SK-N-SH (cell line): ENCODE results near the gene FNDC3B. TPM values are rescaled to one million over a fixed set of nuclear protein-coding genes. Genes with fewer than 3 reads are reported as not detected.

Experiments used
- CTCF ChIA-PET: fragments of 300-600, 350-600 bp; formaldehyde crosslinking; extraction: SDS; loops from one replicate; lab custom pipeline; 2021; lab: Yijun Ruan, JAX
- POLR2A ChIA-PET: fragments of 350-600 bp; sonication (Branson Sonifier 250); formaldehyde crosslinking; extraction: SDS; loops from one replicate; lab custom pipeline; 2020; ENCODE audit warnings: antibody characterized with exemption, inconsistent platforms; lab: Yijun Ruan, JAX
- DNase-seq: peaks from one replicate; pipeline ENCODE4 v3.0.0; 2012
- H2AFZ ChIP-seq: fragments of 200-600 bp; sonication (generic); 2 replicates; pipeline ENCODE4 v1.8.1; 2016; ENCODE audit warnings: antibody characterized with exemption, mild to moderate bottlenecking, low read depth
- H3F3A ChIP-seq: fragments of 200-600 bp; sonication (generic); replicated peaks from 2 replicates; pipeline ENCODE3; 2016; ENCODE audit warnings: antibody characterized with exemption, mild to moderate bottlenecking; ENCODE audit not compliant: insufficient read depth
- H3K27ac ChIP-seq, 2 experiments: fragments of 200-500 bp in 1 of 2; fragments of 200-600 bp in 1 of 2; sonication (Bioruptor generic) in 1 of 2; sonication (generic), shearing (Covaris generic) in 1 of 2; 2 replicates each; pipeline versions ENCODE4 v1.5.1 to v1.6.1; 2014 to 2016; ENCODE audit warnings: low read depth in 2 of 2, inconsistent platforms in 1 of 2, low read length in 1 of 2, mild to moderate bottlenecking in 1 of 2, mixed read lengths in 1 of 2
- H3K27me3 ChIP-seq: fragments of 200-600 bp; sonication (generic), shearing (Covaris generic); 2 replicates; pipeline ENCODE4 v1.6.1; 2016; ENCODE audit warnings: mixed run types; ENCODE audit not compliant: insufficient read depth
- H3K36me3 ChIP-seq, 2 experiments: fragments of 200-500 bp in 1 of 2; fragments of 200-600 bp in 1 of 2; sonication (Bioruptor generic) in 1 of 2; sonication (generic) in 1 of 2; replicated peaks in 1 of 2; 2 replicates each; pipeline versions ENCODE3 to v1.5.1; 2014 to 2016; ENCODE audit warnings: low read length in 1 of 2, mild to moderate bottlenecking in 1 of 2; ENCODE audit not compliant: insufficient read depth in 2 of 2, control insufficient read depth in 1 of 2
- H3K4me1 ChIP-seq, 2 experiments: fragments of 200-500 bp in 1 of 2; fragments of 200-600 bp in 1 of 2; sonication (Bioruptor generic) in 1 of 2; sonication (generic), shearing (Covaris generic) in 1 of 2; 2 replicates each; pipeline versions ENCODE4 v1.5.1 to v1.6.1; 2014 to 2016; ENCODE audit warnings: low read depth in 1 of 2, low read length in 1 of 2, mixed run types in 1 of 2; ENCODE audit not compliant: insufficient read depth in 2 of 2, control insufficient read depth in 1 of 2
- H3K4me2 ChIP-seq: fragments of 200-600 bp; sonication (generic), shearing (Covaris generic); 2 replicates; pipeline ENCODE4 v1.6.1; 2017; ENCODE audit warnings: mixed run types
- H3K4me3 ChIP-seq, 2 experiments: fragments of 200-500 bp in 1 of 2; fragments of 200-600 bp in 1 of 2; sonication (Bioruptor generic) in 1 of 2; sonication (generic), shearing (Covaris generic) in 1 of 2; 2 replicates each; pipeline versions ENCODE4 v1.5.1 to v1.8.1; 2014 to 2016; ENCODE audit warnings: low read depth in 2 of 2, inconsistent platforms in 1 of 2, low read length in 1 of 2, mild to moderate bottlenecking in 1 of 2, mixed read lengths in 1 of 2, moderate library complexity in 1 of 2
- H3K79me2 ChIP-seq: fragments of 200-600 bp; sonication (generic); 2 replicates; pipeline ENCODE4 v1.8.1; 2017; ENCODE audit warnings: mild to moderate bottlenecking; ENCODE audit not compliant: insufficient read depth
- H3K9ac ChIP-seq: fragments of 200-600 bp; sonication (generic); 2 replicates; pipeline ENCODE4 v1.6.1; 2017; ENCODE audit warnings: mixed run types
- H3K9me2 ChIP-seq: fragments of 200-600 bp; sonication (generic); 2 replicates; pipeline ENCODE4 v1.6.1; 2017; ENCODE audit warnings: mixed run types
- H3K9me3 ChIP-seq: fragments of 200-600 bp; sonication (generic); 2 replicates; pipeline ENCODE4 v1.6.1; 2017; ENCODE audit warnings: mixed run types, mild to moderate bottlenecking, moderate library complexity
- H4K20me1 ChIP-seq: fragments of 200-600 bp; sonication (generic); 2 replicates; pipeline ENCODE4 v1.6.1; 2017; ENCODE audit warnings: mild to moderate bottlenecking, mixed run types; ENCODE audit not compliant: insufficient read depth
- FOSL2 ChIP-seq: IDR thresholded peaks from 2 replicates; pipeline ENCODE4 v1.4.0; 2012; ENCODE audit warnings: low read depth, mild to moderate bottlenecking, moderate library complexity, borderline replicate concordance
- FOXJ3 ChIP-seq: sonication (generic); formaldehyde crosslinking; IDR thresholded peaks from 2 replicates; pipeline ENCODE4 v1.5.1; 2020; ENCODE audit warnings: mild to moderate bottlenecking, missing genetic modification reagents
- FOXM1 ChIP-seq: IDR thresholded peaks from 2 replicates; pipeline ENCODE4 v1.4.0; 2012; ENCODE audit warnings: low read depth, mild to moderate bottlenecking
- GABPA ChIP-seq: IDR thresholded peaks from 2 replicates; pipeline ENCODE4 v1.4.0; 2012; ENCODE audit warnings: low read depth, mild to moderate bottlenecking
- GATA2 ChIP-seq: sonication (generic); formaldehyde crosslinking; IDR thresholded peaks from 2 replicates; pipeline ENCODE4 v1.5.0; 2020; ENCODE audit warnings: mild to moderate bottlenecking, missing genetic modification reagents
- JUND ChIP-seq: IDR thresholded peaks from 2 replicates; pipeline ENCODE4 v1.4.0; 2012
- MXI1 ChIP-seq: IDR thresholded peaks from 2 replicates; pipeline ENCODE4 v1.6.1; 2012; ENCODE audit warnings: mild to moderate bottlenecking, low read depth, low read length, improper control_type of control experiment
- NRF1 ChIP-seq: IDR thresholded peaks from 2 replicates; pipeline ENCODE4 v1.6.1; 2012; ENCODE audit warnings: low read depth, mild to moderate bottlenecking, low read length
- PBX3 ChIP-seq: IDR thresholded peaks from 2 replicates; pipeline ENCODE4; 2012
- RFX5 ChIP-seq: IDR thresholded peaks from 2 replicates; pipeline ENCODE4 v1.6.1; 2012; ENCODE audit warnings: mild to moderate bottlenecking, improper control_type of control experiment, low read length
- RXRA ChIP-seq: IDR thresholded peaks from 2 replicates; pipeline ENCODE4 v1.4.0; 2012; ENCODE audit warnings: low read depth, mild to moderate bottlenecking, borderline replicate concordance
- SIN3A ChIP-seq: IDR thresholded peaks from 2 replicates; pipeline ENCODE4 v1.6.1; 2012; ENCODE audit warnings: low read depth, mild to moderate bottlenecking, low read length, moderate library complexity, borderline replicate concordance
- SMC3 ChIP-seq: IDR thresholded peaks from 2 replicates; pipeline ENCODE4 v1.6.1; 2012; ENCODE audit warnings: low read depth, low read length, improper control_type of control experiment
- TCF12 ChIP-seq: IDR thresholded peaks from 2 replicates; pipeline ENCODE4 v1.4.0; 2012
- TEAD4 ChIP-seq: IDR thresholded peaks from 2 replicates; pipeline ENCODE4 v1.4.0; 2012; ENCODE audit warnings: mild to moderate bottlenecking, borderline replicate concordance; ENCODE audit not compliant: insufficient read depth
- USF1 ChIP-seq: IDR thresholded peaks from 2 replicates; pipeline ENCODE4 v1.4.0; 2012; ENCODE audit warnings: low read depth, borderline replicate concordance
- USF2 ChIP-seq: fragments of 150-350 bp; IDR thresholded peaks from 2 replicates; pipeline ENCODE4 v1.6.1; 2017; ENCODE audit warnings: antibody characterized with exemption, low read length, low read depth, borderline replicate concordance
- YY1 ChIP-seq: IDR thresholded peaks from 2 replicates; pipeline ENCODE4 v1.4.0; 2012; ENCODE audit warnings: low read depth, mild to moderate bottlenecking
- ZBTB33 ChIP-seq: IDR thresholded peaks from 2 replicates; pipeline ENCODE4 v1.4.0; 2012; ENCODE audit warnings: low read depth, borderline replicate concordance
- WGBS: methylation state at CpG from one replicate; pipeline ENCODE4 v1.1.6; 2017; ENCODE audit warnings: low lambda C conversion rate; 5-methylcytosine and 5-hydroxymethylcytosine counted together
- polyA plus RNA-seq, 3 experiments: library from polyadenylated mRNA; depleted of rRNA; stranded (reverse); fragments of >200 nt; gene quantifications; 2 replicates each; pipeline ENCODE4 v1.2.3, GENCODE V29; 2012

Gene FNDC3B
- polyA plus RNA-seq, 1 of the 3 experiments (the other 2 are of a cell fraction): 10.4 TPM

GRCh38 chr3:172294223-172294806 lies 254.9 kb downstream of the FNDC3B start:
- H3K79me2 ChIP-seq: peaks cover 35% of the 10 kb centered on the region; the same call in 1 of the 2 replicates
- H3K9me2 ChIP-seq: no peaks in the 10 kb centered on the region
- H3K36me3 ChIP-seq: peaks cover 46 to 76% of the 10 kb centered on the region in 2 experiments
- H3K9ac ChIP-seq: no peak overlapping the region
- no peaks in the 10 kb centered on the region for H3K27me3 ChIP-seq
- WGBS: 93% methylated on average over 6 of the region's 6 CpGs
- no peaks in the 10 kb centered on the region for H3F3A ChIP-seq
- TF ChIP-seq USF1 (no peak), MXI1 (no peak), JUND (no peak), FOSL2 (no peak), NRF1 (no peak), PBX3 (no peak), ZBTB33 (no peak), FOXJ3 (CRISPR knock-in tag) (no peak), GABPA (no peak), USF2 (no peak), FOXM1 (no peak), GATA2 (CRISPR knock-in tag) (no peak), TEAD4 (no peak), RXRA (no peak), SMC3 (no peak), TCF12 (no peak), SIN3A (no peak), RFX5 (no peak), YY1 (no peak)
- no peak overlapping the region for H2AFZ ChIP-seq
- H4K20me1 ChIP-seq: 0 out of 2 replicates have a peak, but pooled peaks cover 3% of the 10 kb centered on the region
- no peak overlapping the region for H3K27ac ChIP-seq
- ChIA-PET POLR2A (no interaction called here), CTCF (interaction anchor here (1.4 to 1.5 kb wide), 2 partner anchors 38 to 47 kb away, joined by 4 to 7 read pairs; no protein-coding TSS in a partner anchor)
- no peak overlapping the region for H3K4me3 ChIP-seq
- no peak for DNase-seq
- H3K4me2 ChIP-seq: no peak overlapping the region
- H3K9me3 ChIP-seq: no peaks in the 10 kb centered on the region
- H3K4me1 ChIP-seq: peaks cover 0 to 18% of the 10 kb centered on the region in 2 experiments; a peak in 2 of 4 replicates
